NCI-H2196 treated with DMSO at 0.1 percent for 48 hours (cell line): Measurements from ENCODE around the gene CUBN.

ENCODE experiments used
- DNase-seq: peaks from one replicate; lab custom pipeline; 2025; ENCODE audit not compliant: unreplicated experiment; lab: John Stamatoyannopoulos, UW

The CUBN gene

DNA sequence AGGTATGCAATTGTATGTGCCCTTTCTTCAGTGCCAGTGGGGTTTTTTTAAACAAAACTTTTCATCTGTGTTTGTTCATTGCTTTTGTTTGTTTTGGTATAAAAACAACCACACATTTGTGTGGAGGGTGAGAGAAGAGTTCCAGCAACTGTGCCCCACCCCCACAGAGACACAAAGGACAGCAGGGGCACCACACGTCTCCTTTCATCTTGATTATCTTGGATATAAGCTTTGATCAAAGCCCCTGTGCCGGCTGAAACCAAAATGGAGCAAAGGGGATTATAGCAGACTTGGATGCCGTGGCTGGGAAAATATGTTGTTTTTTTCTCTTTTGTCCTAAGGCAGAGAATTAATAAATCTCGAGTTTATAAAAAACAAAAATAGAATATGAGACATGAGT is 200.5 kb downstream of the CUBN start:
- DNase-seq, result no peak

DNA sequence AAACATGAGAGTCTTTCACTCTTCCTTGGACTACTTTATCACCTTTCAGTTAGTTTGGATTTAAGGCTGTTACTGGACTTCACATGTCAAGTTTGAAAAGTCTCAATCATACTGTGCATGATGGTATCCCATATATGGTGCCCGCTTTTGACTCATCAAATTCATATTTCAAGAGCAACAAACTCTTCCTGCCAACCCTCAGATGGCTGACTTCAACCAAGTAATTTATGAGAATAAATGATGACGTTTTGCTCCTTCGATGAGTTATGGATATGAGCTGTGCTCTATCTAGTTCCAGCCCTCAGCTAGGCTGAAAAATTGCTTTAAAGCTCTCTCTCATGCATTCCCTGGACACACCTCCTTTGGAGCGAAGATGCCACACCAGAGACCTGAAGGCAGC is 202.1 kb downstream of the CUBN start:
- DNase-seq, result no peak

DNA sequence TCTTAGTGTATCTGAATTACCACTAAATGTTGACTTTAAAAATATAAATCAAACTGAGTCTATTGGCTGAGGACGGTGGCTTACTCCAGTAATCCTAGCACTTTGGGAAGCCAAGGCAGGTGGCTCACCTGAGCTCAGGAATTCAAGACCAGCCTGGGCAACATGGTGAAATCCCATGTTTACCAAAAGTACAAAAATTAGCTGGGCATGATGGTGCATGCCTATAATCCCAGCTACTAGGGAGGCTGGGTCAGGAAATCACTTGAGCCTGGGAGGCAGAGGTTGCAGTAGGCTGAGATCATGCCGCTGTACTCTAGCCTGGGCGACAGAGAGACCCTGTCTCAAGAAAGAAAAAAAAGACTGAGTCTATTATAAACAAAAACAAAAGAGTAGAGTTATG is 205.9 kb downstream of the CUBN start:
- DNase-seq, result no peak

DNA sequence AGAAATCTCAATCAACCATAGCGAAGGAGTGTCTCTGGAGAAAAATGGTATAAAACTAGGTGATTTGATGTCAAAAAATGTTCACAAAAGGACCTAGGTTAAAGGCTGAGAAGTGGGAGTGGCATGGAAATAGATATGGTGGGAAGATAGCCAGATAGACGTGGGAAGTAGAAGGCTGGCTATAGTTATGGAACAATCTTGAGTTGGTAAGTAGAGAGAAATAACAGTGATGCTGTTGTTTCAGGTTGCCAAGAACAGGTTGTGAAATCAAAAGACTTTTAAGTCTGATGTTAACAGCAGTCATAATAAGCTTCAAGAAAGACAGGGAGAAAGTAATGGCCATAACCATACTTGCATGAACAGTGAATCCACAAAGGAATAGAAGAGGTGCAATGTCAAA is 206.3 kb downstream of the CUBN start:
- no peak for DNase-seq

DNA sequence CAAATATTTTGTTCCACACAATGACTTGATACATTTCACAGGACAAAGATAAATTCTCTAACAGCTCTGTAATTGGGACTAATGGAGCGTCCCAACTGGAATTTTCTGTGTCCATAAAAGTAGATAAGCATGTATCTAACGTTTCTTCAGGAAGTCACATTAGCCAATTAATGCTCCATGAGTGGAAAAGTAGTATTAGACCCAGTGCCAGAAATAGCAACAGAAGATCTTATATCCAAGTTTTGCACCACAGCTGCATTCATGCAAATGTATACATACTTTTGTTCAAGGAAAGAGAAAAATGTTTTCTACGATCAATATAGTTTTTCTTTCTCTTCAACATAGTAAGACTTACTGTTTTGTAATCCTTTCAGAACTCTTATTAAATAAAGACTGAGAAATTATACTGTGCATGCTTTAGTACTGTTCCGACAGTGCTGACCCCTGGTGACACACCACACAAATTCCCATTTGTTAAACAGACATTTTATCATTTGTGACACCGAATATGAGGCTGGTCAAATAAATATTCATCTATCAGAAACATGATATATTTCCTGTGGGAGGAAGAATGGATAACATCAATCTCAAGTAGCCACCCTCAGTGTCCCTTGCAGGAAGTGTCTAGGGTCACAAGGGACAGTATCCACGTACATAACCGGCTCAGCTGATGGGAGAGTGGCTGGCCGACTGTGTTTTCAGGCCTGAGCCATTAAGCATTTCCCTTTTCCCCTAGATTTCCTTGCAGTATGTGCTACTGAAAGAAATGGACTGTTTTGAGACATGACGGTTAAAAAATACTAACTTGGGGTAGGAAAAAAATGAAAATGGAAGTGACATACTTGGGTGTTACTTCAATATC is 210.3 kb downstream of the CUBN start:
- no peak for DNase-seq

DNA sequence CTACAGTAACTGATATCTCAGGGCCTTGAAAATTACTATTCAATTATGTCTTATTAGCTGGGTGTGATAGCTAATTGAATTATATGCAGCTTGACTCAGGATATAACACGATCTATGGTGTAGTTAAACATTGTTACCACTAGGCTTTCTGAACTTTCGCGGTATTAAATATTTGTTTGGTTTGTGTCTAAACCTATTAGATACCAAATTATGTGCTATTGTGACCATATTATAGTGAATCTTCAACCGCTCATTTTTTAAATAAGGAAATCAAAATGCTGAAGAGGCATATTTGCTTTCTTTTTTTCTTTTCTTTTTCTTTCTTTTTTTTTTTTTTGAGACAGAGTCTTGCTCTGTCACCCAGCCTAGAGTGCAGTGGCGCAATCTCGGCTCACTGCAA is 213.1 kb downstream of the CUBN start:
- no peak for DNase-seq

DNA sequence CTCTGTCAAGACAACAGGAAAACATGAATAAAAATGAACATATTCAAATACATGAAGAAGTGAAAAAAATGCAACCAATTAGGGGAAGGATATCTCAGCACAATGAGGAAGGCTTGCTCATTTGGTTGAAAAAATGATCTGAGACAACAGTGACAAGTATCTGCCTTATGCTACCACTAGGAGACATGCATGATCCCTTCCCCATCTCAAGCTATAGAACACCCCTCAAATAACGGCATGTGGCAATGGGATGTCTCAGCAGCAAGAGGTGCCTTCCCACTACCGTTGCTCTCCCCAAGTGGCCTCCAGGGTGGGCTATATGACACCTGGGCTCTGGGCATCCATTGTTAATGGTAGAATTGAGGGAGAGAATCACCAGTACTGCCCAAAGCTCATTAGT is 214.3 kb downstream of the CUBN start:
- DNase-seq, result no peak

DNA sequence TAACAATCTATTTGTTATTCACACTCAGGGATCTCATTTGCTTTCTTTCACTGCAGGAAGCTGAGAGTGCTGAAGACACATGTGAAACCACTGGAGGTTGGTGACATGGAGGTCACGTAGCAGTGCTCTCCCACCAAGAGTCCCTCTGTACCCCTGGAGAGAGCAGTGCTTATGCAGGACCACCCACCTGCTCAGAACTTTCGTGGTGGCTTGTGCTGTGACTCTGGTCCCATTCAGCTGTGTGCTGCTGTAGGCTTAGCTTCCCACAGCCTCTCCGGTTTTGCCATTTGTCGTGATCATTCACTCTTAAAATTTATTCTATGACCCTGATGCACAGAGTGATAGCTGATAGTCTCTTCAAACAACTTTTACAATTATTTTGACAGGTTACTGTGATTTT is 216.3 kb downstream of the CUBN start:
- DNase-seq, result no peak

DNA sequence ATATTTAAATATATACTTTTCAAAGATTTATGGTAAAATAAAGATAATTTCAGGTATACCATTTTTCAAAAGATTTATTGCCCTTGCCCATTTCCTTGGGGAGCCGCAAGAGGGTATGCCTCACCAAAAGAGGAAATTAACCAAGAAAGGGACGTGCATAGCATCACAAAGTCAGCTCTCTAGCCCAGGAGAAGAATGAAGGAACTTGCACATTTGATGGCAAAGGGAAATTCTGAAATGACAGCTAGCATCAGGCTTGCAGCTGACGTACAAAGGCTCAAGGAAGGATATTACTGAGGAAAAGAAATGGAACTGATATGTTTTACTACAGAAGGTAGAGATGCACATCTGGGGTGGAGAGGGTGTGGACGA is 218.8 kb downstream of the CUBN start:
- DNase-seq, result no peak

DNA sequence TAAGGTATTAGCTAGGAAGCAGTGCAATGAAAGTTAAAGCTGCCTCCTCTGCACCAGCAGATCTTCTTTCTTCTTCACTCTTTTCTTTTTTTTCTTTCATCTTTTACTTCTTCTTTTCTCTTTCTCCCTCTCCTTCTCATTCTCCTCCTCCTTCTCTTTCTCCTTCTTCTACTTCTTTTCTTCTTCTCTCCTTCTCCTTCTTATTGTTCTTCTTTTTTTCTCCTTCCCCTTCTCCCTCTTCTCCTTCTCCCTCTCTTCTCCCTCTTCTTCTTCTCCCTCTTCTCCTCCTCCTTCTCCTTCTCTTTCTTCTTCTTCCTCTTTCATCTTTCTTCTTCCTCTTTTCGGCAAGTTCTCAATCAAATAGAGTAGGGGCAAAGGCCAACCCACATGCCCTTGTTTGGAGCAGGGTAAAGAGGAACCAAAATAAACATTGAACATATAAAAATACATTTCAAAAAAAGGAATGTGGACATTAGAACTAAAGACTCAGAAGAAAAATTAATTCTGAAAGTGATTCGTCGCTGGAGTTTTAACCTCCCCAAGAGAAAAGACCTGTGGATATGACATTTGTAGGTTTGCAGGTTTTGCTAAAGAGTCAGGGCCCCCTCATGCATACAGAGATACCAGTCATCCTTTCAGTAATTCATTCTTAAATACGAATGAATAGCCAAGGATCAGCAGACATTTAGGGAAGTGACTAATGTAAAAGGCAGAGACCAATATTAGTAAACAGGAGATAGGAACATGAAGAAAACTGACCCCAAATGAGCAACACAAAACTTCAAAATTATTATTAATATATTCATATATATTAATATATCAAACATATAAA is 219.4 kb downstream of the CUBN start:
- no peak for DNase-seq

DNA sequence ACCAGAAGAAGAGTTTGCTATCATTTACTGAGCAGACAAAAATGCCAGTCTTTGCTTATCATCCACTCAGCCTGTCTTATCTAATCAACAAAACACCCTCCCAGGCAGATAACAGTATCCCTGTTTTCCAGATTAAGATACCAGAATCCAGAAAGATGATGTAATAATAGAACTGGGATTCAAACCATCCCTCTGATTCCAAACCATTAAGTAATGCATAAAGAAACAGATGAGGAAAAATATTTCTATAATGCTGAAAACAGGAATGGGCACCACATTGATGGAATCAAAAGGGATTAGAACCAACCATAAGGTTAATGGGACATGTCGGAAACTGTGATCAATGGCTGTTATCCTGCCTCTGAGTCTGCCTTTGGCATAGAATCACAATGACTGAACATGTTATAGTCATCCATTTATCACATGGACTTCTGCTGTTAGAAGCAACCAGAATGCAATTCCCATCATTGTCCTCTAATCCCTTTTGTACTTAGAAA is 220.3 kb downstream of the CUBN start:
- DNase-seq, result no peak

DNA sequence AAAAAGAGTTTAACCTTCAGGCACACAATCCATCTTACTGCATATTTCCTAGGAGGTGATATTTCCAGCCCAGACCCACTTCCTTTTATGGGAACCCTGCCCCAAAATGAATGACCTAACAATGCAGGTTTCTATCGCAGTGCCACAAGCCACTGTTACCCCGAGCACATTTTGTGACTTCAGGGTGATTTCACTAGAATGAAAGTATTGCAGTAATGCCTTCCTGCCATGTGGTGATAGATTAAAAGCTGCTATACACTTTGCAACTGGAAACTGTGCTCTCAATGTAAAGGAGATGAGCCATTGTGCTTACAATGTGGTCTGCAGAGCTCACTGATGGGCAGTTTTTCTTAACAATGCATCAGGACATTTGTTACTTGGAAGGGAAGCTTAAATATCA is 221.9 kb downstream of the CUBN start:
- no peak for DNase-seq

DNA sequence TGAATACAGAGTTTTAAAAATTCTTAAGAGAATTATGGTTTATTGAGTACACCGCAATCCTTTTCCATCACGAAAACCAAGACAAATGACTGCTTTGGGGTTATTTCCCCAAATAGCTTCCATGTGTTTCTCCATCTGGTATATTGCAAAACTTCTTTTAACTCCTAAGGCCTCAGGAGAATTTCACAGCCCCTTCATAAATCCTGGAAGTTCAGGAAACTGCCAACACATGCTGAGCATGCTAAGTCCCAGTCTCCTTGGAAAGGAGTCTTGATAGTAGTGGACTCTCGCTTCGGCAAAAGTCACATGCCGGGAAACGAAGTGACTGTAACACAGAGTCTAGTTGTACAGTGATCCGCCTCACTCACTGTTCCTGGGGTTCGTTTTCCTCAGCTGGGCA is 224.3 kb downstream of the CUBN start:
- DNase-seq, result no peak

DNA sequence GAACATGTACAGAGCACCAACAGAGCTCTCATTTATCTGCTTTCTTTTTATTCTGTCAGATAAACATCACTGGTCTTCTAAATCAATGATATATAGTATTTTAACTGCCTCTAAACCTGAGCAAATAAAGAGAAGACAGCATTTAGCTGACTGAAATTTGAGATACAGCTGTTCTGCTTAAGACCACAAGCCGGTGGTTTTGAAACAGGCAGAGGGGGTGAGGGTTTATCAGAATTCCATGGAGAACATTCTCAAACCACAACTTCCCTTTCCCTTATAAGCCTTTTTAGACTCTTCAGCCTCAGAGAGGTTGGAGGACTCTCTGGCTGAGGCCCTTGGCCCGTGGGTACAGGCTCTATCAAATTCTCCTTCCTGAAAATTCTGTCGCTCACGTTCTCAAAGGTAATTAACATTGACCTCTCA is 225.0 kb downstream of the CUBN start:
- no peak for DNase-seq

DNA sequence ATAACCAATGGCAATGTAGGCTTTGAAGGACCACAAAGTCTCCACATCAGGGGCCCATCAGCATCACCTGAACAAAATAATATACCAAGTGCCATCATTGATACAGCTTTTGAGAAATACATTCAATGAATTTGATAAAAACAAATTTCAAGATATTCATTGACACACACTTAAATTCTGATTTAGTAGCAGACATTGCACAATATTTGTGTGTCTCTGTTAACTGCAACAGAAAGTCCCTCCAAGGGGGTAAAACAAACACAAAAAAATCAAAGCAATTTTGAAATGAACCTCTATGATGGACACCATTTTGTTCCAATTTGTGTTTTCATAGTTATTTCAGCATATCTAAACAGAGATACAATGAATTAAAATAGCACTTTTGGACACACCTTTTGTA is 225.6 kb downstream of the CUBN start:
- no peak for DNase-seq

DNA sequence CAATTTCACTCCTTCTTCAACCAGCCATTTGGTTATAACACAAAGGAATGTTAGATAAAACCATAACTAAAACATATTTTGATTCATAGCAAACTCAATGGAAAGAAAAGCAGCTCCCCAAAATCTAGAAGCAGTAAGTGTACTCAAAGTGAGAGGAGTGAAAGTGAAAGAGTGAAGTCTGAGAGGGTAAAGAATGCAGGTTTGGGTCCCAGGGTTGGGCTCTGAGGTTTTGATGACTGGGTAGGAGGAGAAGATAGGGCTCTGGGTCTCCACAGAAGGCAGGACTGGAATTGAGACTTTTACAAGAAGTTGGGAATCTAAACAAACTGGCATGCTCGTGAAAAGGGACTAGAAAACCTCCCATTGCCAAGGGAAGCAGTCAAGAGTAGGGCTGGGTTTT is 227.0 kb downstream of the CUBN start:
- no peak for DNase-seq

DNA sequence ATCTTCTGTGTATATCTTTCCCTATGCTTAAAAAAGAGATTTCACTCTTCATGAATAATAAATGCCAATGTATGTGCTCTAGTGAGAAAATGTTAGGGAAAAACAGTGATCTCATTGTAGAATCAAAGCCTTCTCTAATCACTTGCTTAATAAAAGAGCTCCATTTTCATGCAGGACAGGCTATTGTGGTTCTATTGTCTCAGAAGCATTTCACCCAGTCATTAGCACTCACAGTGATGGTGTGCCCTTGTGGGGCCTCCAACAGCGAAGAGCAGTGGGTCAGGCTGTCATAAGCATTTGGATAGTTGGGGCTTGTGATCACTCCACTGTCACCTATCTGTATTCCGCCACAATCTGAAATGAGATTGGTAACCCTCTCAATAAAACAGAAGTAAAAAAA is 228.5 kb downstream of the CUBN start:
- DNase-seq, result no peak

DNA sequence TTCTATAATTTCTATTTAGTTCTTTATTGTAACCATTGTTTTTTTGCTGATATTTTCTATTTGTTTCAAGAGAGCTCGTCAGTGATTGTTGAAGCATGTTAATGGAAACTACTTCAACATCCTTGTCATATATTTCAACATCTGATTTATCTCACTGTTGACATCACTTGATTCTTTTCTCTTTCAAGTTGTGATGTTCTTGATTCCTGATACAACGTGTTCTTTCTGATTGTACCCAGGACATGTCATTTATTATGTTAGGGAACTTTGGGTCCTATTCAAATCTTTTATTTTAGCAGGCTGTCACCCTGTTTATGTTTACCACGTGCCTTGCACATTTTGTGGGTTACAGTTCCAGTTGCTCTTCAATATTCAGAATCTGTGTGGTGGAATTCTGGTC is 232.6 kb downstream of the CUBN start:
- DNase-seq, result no peak

DNA sequence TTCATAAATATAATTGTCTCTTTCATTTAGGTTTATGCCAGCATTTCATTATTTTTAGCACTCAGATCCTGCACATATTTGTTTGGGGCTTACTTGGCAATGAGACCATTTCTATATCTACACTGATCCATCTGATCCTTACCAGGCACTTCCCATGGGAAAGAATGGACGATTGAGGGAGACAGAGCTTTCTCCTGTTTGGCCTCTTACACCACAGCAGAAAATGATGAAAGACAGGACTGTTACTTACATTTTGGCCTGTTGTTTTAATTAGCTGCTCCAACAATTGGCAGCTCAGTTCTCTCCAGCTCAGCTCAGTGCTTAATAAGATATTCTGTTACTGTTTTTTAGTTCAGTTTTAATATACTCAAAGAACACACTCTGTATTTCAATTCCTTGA is 234.8 kb downstream of the CUBN start:
- no peak for DNase-seq

DNA sequence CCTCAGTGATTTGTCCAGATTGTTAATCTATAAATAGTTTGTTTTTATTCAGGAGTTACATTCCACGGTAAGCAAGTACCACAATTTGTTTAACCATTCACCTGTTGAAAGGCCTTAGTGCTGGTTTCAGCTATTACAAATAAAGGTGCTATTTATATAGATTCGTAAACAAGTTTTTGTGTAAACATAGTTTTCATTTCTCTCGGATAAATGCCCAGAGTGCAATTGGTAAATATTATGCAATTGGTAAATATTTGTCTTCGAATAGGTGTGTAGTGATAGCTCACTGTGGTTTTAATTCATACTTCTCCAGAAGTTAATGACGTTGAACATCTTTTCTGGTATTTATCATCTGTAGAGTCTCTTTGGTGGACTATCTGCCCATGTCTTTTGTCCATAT is 235.9 kb downstream of the CUBN start:
- DNase-seq, result no peak

DNA sequence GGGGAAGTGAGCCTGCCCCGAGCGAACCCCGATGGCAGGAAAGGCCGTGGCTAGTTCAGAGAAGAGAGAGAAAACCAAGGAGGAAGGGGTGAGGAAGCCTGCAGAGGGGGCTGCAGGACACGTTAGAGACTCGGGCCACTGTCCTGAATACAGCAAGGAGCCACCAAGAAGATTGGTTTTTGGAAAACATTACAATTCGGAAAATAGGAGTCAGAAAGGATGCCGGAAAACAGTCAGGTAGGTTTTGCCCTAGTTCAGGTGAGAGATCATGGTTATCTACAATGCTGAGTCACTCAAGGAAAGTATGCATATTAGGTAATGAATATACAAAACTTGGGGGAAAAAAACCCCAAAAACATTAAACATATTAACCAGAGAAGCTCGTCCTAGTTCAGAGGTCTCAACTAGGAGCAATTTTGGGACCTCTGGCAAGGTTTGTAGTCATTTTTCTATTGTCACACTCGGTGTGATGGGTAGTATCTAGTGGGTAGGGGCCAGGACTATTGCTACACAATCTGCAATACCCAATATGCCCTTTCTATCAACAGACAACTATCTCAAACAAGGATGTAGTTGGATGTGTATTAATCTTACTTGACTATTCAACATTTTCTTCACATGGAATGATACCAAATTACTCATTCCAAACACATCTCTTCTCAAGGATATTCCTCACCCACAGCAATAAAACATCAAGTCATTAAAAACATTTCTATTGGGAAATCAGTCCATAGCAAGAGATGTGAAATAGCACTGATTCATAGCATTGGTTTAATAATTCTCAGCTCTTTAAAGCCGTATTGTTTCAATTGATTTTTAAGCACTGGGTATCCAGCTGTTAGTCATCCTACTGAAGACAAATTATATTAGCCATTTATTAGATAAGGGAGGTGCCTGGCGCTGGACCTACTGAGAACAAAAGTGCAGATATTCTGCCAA is 238.0 kb downstream of the CUBN start:
- no peak for DNase-seq
